NCI-H748 (cell line): ENCODE measurements around the gene LIN7B.

Experiments
- DNase-seq: peaks from one replicate; lab custom pipeline; 2025; ENCODE audit not compliant: unreplicated experiment; lab: John Stamatoyannopoulos, UW

The LIN7B gene

GRCh38 chr19:49160450-49161189, 46.5 kb downstream of the LIN7B start:
- no peak for DNase-seq

- no peak for DNase-seq
These were observed 47.8 kb downstream of the LIN7B start for GRCh38 chr19:49161987-49162386.

- DNase-seq: no peak
These were observed 51.1 kb downstream of the LIN7B start for GRCh38 chr19:49165111-49165750.

- no peak for DNase-seq
These were observed 51.7 kb downstream of the LIN7B start for GRCh38 chr19:49165865-49166301.

GRCh38 chr19:49167857-49168409, 53.8 kb downstream of the LIN7B start:
- DNase-seq: no peak
